ENCODE results near the gene PPP1R37.
A peak's percentile ranks its signal among the peaks of the same experiment; 100 is the strongest.
"Not testable (repeated sequence)": the region's sequence is repeated elsewhere in the genome, so short reads cannot be mapped to it uniquely, and the experiment has no call there.

PPP1R37 gene

DNA sequence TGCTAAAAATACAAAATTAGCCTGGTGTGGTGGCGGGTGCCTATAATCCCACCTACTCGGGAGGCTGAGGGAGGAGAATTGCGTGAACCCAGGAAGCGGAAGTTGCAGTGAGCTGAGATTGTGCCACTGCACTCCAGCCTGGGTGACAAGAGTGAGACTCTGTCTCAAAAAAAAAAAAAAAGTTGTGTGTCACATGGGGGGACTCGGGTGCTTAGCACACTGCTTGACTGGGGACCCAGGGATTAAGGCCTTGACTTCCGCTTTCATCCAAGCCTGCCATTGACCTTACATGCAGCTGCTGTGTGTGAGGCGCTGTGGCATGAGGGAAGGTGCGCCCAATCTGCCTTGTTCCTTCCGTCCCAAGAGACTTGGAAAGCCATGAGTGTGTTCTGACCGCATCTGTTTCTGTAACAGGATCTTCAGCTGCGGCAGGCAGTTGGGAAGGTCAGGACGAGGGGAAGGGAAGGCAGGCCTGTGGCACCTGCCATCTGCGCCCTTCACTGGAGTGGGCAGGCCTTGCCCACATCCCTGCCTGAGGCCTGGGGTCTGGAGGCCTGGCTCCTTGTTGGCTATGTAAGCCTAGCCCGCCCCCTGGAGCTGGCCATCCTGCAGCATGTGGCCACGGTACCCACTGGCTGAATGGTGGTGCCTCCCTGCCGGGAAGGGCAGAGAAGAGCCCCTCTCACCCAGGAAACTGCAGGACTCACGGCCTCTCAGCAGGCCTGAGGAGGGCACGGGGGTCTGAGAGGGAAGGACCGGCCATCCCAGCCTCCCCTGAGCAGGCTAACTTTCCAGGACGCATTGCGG is 23.0 kb downstream of the PPP1R37 start:
- no peak for DNase-seq (ENCODE audit: low spot score)

DNA sequence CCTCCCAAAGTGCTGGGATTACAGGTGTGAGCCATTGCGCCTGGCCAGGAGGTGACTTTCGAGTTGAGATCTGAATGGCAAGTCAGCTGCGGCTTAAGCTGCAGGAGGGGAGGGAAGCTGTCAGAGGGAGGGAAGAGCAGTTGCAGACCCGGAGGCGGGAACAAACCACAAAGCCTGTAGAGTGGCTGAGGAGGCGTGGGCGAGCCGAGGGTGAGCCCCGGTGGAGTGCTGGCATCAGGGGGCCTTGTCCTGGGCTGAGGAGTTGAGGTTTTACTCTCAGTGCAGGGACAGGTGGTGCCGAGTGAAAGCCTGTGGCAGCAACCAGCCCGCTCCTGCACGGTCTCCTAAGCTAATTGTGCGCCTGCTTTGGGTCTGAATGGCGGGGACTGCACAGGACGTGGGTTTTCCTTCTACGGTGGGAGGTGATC is 24.2 kb downstream of the PPP1R37 start:
- DNase-seq (ENCODE audit: low spot score), result no peak

DNA sequence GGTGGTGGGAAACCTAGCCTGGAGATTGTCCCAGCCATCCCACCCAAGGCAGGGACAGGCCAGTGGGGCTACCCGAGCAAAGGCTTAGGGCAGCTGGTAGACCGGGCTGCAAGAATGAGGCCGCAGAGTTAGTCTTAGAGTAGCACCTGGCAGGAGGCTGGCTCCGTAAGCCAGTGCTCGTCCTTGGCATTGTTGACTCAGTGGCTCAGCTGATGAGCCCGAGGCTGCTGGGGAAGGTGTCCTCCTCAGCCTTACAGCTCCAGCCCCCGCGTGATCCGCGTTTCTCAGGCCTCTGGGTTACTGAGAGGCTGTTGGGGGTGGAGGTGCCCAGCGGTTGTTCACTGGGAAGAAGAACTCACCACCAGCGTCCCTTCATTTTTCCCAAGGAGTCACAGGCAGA is 24.7 kb downstream of the PPP1R37 start:
- DNase-seq (ENCODE audit: low spot score), result no peak

DNA sequence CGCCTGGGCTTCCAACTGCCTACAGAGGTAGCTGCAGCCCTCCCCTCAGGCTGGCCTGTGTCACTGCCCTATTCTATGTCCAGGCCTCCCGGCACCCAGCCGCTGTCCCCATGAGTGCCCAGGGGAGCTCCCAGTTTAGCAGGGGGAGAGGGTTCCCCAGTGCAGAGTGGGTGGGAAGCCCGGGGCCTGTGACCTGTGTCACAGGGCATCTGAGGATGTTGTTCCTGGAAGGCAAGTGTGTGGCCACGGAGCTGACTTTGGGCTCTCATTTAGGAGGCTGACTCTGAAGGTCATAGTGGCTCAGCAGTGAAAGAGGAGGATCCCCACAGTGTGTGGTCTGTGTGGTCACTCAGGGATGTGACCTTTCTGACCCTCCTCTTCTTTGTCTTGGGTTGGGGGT is 25.1 kb downstream of the PPP1R37 start:
- DNase-seq (ENCODE audit: low spot score), result no peak

DNA sequence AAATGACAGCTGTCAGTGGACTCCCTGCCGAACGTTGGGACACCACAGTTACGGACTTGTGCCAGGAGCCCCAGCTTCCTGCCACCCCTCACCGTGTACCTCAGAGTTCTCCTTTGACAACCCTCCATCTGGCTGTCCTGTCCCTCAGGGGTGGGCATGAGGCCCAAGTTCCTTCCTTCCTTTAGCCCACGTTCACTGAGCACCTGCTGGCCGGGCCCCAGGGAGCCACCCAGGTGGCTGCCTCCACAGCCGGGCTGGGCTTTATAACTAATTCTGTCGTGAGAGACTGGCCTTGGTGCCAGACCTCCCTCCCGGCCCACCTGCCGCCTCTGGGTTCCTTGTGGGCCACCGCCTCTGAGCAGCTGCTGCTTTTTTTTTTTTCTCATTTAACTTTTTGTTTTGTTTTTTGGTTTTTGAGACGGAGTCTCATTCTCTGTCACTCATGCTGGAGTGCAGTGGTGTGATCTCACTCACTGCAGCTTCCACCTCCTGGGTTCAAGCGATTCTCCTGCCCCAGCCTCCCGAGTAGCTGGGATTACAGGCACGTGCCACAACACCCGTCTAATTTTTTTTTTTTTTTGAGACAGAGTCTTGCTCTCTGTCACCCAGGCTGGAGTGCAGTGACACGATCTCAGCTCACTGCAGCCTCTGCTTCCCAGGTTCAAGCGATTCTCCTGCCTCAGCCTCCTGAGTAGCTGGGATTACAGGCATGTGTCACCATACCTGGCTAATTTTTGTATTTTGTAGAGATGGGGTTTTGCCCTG is 25.8 kb downstream of the PPP1R37 start:
- not testable (repeated sequence) for DNase-seq (ENCODE audit: low spot score)

DNA sequence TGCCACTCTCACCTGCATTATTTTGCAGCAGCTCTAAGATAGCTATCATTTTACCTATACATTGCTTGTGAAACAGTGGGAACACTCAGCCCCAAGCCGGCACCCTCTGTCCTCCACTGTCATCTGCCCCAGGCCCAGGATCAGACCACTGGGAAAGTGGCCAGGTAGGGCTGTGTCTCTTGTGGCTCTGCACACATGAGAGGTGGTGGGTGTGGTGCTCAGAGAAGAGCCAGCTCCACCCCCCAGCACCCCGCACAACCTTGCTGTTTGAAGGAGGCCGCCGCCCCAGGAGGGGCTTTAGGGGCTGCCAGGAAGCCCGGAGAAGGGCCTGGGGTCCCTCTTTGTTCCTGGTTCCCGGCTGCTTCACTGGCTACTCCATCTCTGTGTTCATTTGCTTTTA is 26.6 kb downstream of the PPP1R37 start:
- no peak for DNase-seq (ENCODE audit: low spot score)

DNA sequence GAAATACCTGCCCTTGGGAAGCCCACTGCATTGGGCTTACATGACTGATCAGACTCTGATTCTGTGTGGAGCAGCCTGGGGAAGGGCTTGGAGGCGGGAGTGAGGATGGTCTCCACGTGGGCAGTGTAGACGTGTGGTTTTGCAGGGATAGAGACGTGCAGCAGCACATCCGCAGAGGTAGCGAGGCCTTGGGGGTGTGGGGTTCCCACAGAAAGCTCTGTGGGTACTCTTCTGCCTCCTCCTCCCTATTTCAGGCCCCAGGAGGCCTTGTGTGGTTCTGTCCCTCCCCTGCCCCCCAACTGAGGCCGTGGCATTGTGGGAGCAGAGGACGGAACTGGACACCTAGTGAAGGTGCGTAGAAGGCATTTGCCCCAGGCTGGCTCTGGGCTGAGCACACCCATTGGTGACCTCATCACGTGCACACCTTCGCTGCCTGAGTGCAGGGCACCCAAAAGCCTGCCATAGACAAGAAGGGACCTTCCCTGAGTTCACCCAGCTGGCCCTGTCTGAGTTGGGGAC is 28.9 kb downstream of the PPP1R37 start:
- DNase-seq (ENCODE audit: low spot score), result no peak

DNA sequence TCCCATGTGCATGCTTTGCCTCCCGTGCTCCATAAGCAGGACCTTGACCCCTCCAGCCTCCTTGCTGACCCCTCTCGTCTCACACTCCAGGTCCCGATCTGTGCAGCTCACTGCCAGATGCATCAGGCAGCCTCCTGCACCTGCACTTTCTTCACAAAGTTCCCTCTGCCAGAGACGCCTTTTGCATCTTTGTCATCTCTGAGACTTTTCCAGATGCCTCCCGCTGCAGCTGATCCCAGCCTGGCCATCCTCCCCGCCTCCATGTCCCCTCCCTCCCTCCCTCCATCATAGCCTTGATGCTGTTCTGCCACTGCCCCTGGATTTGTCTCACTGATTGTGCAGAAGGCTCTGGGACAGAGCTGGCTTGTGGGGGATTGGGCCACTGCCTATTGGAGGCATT is 29.9 kb downstream of the PPP1R37 start:
- DNase-seq (ENCODE audit: low spot score), result no peak

DNA sequence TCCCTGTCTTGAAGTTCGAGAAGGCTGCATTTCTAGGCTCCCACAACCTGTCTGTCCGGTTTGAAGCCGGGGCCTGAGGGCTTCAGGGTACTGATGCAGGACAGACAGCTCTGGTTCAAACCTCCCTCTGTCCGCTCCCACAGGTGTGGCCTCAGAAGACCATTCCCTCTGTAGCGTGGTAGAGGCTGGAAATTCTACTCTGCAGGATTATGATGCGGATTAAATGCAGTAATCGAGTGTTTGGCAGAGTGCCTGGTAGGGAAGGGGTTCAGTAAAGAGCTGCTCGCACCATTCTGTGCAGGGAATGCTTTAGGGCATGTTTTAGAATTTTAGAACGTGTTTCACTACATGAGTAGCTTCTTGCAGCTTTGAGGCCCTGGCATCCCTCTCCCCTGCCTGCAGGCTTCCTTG is 30.5 kb downstream of the PPP1R37 start:
- no peak for DNase-seq (ENCODE audit: low spot score)

DNA sequence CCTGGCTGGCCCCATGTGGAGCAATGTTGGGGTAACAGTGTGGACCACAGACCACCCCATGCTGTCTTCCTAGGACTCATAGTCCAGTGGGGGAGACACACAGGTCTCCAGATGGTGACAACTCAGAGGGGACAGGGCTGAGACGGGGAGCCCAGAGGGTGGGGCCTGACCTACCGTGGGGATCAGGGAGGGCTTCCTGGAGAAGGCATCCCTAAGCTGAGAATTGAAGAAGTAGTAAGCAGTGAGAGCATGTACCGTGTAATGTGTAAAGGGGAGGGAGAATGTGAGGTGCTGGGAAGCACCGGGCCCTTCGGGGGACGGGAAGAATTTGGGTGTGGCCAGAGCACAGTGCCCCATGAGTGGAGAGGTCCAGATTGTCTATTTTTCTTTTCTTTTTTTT is 31.0 kb downstream of the PPP1R37 start:
- DNase-seq (ENCODE audit: low spot score), result no peak

DNA sequence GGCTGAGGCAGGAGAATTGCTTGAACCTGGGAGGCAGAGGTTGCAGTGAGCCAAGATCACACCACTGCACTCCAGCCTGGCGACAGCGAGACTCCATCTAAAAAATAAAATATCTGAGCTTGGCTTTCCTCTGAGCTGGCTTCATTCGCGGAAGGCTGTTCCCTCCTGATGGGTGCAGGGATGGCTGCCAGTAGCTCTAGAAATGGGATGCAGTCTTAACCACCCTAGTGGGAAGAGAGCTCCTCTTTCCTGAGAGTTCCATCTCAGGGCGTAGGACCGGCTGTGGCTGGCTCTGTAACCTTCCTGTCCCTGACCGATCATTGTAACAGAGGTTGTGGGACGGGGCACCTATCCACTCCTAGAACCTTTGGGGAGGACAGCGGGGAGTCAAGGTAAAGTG is 32.4 kb downstream of the PPP1R37 start:
- no peak for DNase-seq (ENCODE audit: low spot score)

DNA sequence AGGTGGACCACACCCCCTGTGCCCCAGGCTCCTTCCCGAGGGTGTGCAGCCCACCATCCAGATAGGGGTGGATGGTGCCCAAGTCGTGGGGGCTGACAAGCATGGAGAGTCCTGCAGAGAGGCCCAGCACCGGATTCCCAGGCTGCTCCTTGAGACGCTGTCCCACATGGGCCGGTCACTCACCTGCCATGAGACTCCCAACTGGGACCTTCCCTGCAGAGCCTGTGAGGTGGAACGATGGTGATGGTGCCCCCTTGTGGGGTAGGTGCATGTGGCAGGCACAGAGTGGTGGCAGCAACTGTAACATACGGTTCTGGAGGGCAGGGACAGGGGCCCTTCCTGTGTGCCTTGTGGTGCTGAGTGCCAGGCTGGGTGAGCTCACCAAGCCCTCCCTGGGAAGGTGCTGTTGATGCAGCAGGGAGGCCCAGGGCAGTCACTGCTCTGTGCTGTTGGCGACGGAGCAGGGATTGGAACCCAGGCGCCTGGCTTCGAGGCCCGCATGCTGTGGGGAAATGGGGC is 33.1 kb downstream of the PPP1R37 start:
- DNase-seq (ENCODE audit: low spot score), result peak; percentile 57

DNA sequence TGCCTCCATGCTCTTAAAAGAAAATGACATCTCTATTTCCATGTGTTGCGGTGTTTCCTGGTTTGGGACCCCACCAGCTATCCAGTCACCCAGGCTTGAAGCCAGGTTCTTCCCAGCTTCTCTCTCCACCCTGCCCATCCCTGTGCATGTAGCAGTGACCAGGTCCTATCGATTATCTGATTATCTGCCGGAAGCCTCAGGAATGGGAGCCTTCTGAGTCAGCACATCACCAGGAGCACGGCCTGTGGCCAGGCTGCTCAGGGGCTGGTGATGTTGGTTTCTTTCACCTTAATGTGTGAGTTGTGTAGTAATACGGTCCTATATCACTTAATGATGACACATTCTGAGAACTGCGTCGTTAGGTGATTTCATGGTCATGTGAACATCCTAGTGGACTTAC is 33.7 kb downstream of the PPP1R37 start:
- no peak for DNase-seq (ENCODE audit: low spot score)

DNA sequence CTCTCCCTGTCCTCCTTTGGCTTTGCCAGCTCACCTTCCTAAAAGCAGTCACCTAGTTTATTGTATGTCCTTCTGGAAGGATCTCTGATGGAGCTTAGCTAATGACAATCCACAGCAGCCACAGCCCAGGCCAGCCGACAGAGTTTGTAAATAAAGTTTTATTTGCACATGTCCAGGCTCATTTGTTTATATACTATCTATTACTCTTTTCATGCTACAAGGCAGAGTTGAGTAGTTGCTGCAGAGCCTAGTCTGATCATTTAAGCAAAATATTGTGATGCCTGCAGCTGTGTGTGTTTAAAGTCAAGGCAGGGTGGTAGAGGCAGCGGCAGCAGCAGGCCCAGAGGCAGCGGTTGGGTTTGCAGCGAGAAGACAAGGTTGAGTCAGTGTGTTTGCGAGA is 35.2 kb downstream of the PPP1R37 start:
- DNase-seq (ENCODE audit: low spot score), result no peak

DNA sequence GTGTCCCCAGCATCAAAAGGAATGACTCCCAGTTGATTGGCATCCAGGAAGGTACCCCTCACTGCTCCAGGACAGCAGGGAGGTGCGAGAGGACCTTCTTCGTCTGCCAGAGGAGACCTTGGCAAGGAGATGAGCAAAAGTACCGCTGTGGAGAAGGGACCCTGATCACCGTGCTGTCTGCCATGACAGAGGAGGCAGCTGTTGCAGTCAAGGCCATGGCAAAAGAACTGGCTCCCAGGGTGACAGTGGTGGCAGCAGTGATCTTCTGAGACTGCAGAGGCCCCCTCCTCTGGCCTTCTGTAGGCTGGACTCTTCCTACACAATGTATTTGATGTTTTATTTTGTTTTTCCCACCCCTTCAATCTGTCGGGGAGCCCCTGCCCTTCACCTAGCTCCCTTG is 35.8 kb downstream of the PPP1R37 start:
- no peak for DNase-seq (ENCODE audit: low spot score)

DNA sequence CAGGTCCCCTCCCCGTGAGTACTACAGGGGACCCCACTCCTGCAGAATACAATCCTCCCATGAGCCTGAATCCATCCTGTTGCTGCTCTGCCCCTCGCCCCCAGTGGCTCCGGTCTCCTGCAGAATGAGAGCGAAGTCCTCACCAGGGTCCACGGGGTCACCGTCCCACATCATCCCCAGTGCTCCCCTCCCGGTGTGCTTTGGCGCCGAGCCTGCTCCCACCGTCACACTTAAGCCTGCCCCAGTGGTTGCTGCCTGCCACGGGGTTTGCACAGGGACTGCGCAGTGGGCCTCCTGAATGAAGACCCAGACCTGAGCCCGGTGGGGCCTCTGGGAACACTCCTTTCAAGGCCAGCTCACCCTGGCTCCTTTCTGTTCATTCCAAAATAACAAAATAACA is 37.3 kb downstream of the PPP1R37 start:
- DNase-seq (ENCODE audit: low spot score), result no peak

DNA sequence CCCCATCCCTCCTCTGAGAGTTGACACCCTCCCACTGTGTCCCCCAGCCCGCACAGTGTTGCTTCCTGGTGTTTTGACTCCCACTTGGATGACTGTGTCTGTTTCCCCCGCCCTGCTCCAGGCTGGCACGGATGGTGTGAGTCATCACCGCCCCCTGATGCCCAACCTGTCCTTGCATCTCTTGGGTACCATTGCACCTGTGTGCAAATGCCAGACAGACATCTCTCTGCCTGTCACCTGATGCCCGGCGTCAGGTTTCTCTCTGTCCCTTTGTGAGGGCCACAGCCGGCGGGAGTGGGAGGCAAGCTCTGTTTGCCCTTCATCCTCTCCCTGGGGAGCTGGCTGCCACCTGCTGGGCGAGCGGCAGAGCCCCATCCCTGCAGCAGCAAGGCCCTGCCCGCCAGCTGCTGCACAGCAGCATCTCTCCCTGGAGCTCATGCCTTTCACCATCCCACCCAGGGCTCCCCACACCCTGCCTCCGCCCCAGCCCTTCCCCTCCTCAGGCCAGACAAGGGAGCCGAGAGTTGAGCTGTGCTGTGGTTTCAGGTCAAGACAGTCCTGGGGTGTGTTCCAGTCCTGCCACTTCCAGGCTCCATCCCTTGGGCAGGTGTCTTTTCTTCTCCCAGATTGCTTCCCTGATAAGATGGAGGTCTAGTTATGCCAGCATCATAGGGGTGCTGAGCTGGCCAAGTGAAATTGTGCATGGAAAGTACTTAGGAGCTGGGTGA is 38.1 kb downstream of the PPP1R37 start:
- DNase-seq (ENCODE audit: low spot score), result no peak

DNA sequence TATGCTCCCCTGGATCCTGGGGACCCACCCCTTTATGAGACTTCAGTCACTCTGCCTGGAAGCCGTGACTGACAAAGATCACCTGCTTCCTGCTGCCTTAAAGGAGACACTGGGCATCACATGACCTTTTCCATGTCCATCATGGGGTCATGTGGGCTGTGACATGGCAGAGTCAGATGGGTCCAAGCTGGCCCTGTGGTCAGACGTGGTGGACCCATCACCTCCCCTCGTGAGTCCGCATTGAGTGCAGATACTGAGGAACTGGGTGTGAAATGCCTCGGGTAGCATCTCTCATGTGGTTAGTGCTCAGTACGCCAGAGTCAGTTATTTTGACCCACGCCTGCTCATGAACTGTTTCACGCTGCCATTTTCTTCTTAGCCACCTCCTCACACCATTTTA is 40.7 kb downstream of the PPP1R37 start:
- DNase-seq (ENCODE audit: low spot score), result no peak

DNA sequence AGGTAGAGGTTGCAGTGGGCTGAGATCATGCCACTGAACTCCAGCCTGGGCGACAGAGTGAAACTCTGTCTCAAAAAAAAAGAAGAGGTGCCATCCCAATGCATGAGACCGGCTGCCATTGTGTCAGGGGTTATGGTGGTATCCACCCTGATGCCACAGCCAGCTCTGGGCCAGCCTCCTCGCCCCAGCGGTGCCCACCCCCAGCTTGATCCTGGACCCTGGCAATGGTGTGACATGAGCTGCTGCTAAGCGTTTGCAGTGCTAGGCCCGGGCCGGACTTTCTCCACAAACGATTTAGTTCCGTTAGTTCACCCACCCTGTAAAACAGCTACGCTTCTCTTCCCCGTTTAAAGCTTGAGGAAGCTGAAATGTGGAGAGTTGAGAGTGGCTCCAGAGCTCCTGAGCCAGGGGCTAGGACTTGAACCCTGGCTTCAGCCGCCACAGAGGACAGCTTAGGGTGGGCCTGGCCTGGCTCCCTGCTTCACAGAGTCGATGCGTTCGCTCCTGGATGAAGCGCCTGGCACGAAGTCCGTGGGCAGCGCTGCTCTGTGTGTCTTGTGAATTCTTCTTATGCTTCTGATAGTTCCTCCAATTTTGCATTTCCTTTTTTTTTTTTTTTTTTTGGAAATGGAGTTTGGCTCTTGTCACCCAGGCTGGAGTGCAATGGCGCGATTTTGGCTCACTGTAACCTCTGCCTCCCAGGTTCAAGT is 42.4 kb downstream of the PPP1R37 start:
- DNase-seq (ENCODE audit: low spot score), result no peak

DNA sequence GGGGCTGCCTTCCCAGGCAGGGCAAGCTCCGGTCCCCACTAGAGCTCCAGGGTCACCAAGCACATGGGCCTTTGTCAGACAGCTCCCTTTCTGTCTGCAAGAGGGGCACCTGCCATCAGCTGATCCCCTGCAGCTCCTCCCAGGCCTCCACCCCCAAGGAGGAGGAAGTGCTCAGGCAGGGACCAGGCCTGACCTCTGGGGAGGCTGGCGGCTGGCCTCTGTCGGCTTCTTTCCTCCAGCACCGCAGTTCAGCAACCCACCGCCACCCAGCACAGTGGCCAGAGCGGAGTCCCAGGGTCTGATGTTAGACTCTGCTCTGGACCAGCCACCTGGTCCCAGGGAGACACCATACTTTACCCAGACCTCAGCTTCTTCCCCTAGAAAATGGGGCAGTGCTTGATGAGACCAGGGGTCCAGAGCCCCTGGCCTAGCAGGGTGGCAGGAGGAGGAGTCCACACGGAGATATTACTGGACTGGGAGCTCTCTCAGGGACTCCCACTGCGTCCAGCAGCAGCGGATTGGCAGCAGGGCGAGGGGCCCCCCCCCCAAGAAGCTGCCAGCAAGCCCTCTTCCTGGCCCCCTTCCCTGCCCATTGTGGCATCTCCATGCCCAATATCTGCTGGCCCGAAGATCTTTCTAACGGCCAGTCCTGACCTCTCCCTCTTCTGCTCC is 43.7 kb downstream of the PPP1R37 start:
- DNase-seq (ENCODE audit: low spot score), result no peak

DNA sequence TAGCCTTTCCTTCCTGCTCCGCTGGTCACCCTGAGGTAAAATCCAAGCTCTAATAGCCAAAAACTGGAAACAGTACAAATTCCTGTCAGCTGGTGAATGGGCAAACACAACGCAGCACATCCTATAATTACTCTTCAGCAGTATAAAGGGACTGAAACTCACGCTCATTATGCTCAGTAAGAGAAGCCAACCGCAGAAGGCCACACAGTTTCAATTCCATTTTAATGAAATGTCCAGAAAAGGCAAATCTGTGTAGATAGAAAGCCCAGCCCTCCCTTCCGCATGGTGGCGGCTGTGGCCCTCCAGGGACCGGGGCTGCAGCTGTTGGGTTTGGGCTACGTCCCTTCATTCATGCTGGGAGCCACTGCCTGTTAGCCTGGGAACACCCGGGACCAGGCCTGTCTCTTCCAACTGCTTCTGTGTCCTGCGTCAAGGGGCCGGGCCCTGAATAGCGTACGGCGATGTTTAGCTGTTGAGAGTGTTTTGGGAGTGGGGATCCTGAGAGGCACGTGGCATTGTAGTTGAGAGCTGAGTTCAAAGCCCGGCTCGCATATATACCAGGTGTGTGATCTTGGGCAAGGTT is 44.3 kb downstream of the PPP1R37 start:
- no peak for DNase-seq (ENCODE audit: low spot score)
